Measurements from ENCODE around the gene HHLA2. TPM values are rescaled to one million over a fixed set of nuclear protein-coding genes. Genes with fewer than 3 reads are reported as not detected.

HHLA2 gene
- total and polyA plus RNA-seq, 4 experiments from 2014 or later, result 0.52 to 0.58 TPM; not detected in 2

DNA sequence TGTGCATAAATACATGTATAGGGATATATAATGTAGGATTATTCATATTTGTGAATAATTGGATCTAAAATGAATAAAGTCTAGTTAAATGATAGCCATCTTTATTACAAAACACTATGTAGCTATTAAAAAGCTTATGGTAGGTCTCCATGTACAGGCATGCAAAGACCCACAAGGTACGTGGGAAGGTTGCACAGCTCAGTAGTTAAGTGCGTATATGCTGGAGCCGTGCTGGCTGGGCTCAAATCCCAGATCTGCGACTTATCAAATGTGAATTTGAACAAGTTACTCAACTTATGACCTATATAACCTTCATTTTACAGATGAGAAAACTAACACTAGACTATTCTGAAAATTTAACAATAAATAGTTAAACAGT, 113.4 kb downstream of the HHLA2 start:
- Mint-ChIP-seq H3K27me3 (no peaks in the 10 kb centered on the region), H3K36me3 (no peaks in the 10 kb centered on the region), H3K9me3 (no peaks in the 10 kb centered on the region), H3K27ac (no peak overlapping the region), H3K4me1 (peaks cover 0 to 2% (median 0%) of the 10 kb centered on the region in 4 donors), H3K4me3 (no peak overlapping the region)
- no peak overlapping the region for H3K4me3 ChIP-seq (ENCODE audit: low read length in 2 of 2)
- H3K36me3 ChIP-seq (ENCODE audit: insufficient read depth, low read length), result no peaks in the 10 kb centered on the region
- POLR2A ChIA-PET (ENCODE audit: partially characterized antibody), result no interaction called here
- no peak overlapping the region for H3K27ac ChIP-seq (ENCODE audit: low read depth, low read length)
- CTCF ChIA-PET (ENCODE audit: partially characterized antibody), result interaction anchor here (0.7 to 2.0 kb wide), 6 partner anchors 10 to 1175 kb away, joined by 3 to 7 read pairs (median 4); no protein-coding TSS in a partner anchor
- intact Hi-C loops (cut with micrococcal nuclease), result loop anchor here (5.0 to 10.0 kb wide), 4 partner anchors 482 to 1175 kb away; no protein-coding TSS in a partner anchor
- no peaks in the 10 kb centered on the region for H3K27me3 ChIP-seq (ENCODE audit: insufficient read depth, low read length)
- H3K4me1 ChIP-seq (ENCODE audit: insufficient read depth, low read length), result no peaks in the 10 kb centered on the region
- DNase-seq, result no peak
- H3K9me3 ChIP-seq (ENCODE audit: control insufficient read depth in 1 of 2, low read length in 2 of 2), result no peaks in the 10 kb centered on the region

DNA sequence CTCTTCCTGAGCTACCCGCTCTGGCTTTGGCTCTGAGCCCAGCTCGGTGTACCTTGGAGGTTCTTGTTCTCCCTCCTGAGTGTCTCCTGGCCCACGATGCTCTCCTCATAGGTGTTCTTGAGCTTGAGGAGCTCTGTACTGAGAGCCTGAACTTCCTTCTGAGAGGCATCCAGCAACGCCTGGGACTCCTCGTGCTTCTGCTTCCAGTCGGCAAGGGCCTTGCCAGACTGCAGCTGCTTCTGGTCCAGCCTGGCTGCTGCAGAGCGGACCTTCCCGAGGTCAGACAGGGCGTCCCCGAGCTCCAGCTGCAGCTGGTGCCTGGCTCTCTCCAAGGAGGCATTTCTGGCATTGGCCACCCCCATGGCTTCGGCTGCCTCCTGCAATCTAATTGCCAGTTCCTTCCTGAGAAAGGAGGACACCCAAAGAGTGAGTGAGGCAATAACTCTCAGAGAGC, 114.2 kb downstream of the HHLA2 start:
- H3K4me1 Mint-ChIP-seq, result peaks cover 0 to 2% (median 0%) of the 10 kb centered on the region in 4 donors
- ChIA-PET CTCF (ENCODE audit: partially characterized antibody) (interaction anchor here (0.8 to 2.0 kb wide), 6 partner anchors 8 to 484 kb away, joined by 3 to 7 read pairs (median 3); no protein-coding TSS in a partner anchor), POLR2A (ENCODE audit: partially characterized antibody) (no interaction called here)
- DNase-seq, result no peak
- H3K4me3 Mint-ChIP-seq, result no peak overlapping the region
- H3K36me3 Mint-ChIP-seq, result no peaks in the 10 kb centered on the region
- no peak overlapping the region for H3K27ac Mint-ChIP-seq
- Histone ChIP-seq H3K27me3 (ENCODE audit: insufficient read depth, low read length) (no peaks in the 10 kb centered on the region), H3K36me3 (ENCODE audit: insufficient read depth, low read length) (no peaks in the 10 kb centered on the region), H3K4me1 (ENCODE audit: insufficient read depth, low read length) (no peaks in the 10 kb centered on the region), H3K4me3 (ENCODE audit: low read length in 2 of 2) (no peak overlapping the region), H3K27ac (ENCODE audit: low read depth, low read length) (no peak overlapping the region), H3K9me3 (ENCODE audit: control insufficient read depth in 1 of 2, low read length in 2 of 2) (no peaks in the 10 kb centered on the region)
- no peaks in the 10 kb centered on the region for H3K9me3 Mint-ChIP-seq
- intact Hi-C loops (cut with micrococcal nuclease), result no loop called here
- H3K27me3 Mint-ChIP-seq, result peaks cover 0 to under 1% of the 10 kb centered on the region in 2 donors

GRCh38 chr3:108412121-108412750, 115.9 kb downstream of the HHLA2 start:
- Histone ChIP-seq H3K27me3 (ENCODE audit: insufficient read depth, low read length) (no peaks in the 10 kb centered on the region), H3K4me3 (ENCODE audit: low read length in 2 of 2) (no peak overlapping the region), H3K9me3 (ENCODE audit: control insufficient read depth in 1 of 2, low read length in 2 of 2) (no peaks in the 10 kb centered on the region), H3K27ac (ENCODE audit: low read depth, low read length) (no peak overlapping the region), H3K4me1 (ENCODE audit: insufficient read depth, low read length) (no peaks in the 10 kb centered on the region), H3K36me3 (ENCODE audit: insufficient read depth, low read length) (no peaks in the 10 kb centered on the region)
- no peak for DNase-seq
- ChIA-PET CTCF (ENCODE audit: partially characterized antibody) (interaction anchor here (1.9 kb wide), 1 partner anchor 66 kb away, joined by 4 read pairs; no protein-coding TSS in a partner anchor), POLR2A (ENCODE audit: partially characterized antibody) (no interaction called here)
- no peaks in the 10 kb centered on the region for H3K4me1 Mint-ChIP-seq
- peaks cover 0 to 1% of the 10 kb centered on the region in 2 donors for H3K27me3 Mint-ChIP-seq
- no peak overlapping the region for H3K4me3 Mint-ChIP-seq
- no peaks in the 10 kb centered on the region for H3K9me3 Mint-ChIP-seq
- no peaks in the 10 kb centered on the region for H3K36me3 Mint-ChIP-seq
- no peak overlapping the region for H3K27ac Mint-ChIP-seq
- intact Hi-C loops (cut with micrococcal nuclease), result no loop called here

DNA sequence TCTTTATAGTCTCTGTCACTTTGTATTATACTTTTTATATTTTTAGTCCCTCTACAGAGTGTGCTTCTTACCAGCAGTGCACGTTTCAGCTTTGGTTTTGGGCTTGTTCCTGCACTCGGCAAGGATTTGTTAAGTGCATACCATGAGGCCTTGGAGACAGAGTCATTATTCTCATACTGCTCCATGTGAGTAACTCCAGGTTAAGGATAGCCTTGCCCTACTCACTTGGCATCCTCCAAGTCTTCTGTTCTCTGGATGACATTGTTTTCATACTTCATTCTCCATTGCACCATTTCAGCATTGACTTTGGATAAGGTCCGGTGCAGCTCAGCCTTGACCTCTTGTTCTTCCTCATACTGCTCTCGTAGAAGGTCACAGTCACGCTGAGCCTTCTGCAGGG, 117.7 kb downstream of the HHLA2 start:
- ChIA-PET POLR2A (ENCODE audit: partially characterized antibody) (no interaction called here), CTCF (ENCODE audit: partially characterized antibody) (interaction anchor here (1.1 to 1.9 kb wide), 3 partner anchors 10 to 486 kb away, joined by 3 to 4 read pairs (median 3); no protein-coding TSS in a partner anchor)
- no peaks in the 10 kb centered on the region for H3K9me3 ChIP-seq (ENCODE audit: control insufficient read depth in 1 of 2, low read length in 2 of 2)
- H3K36me3 Mint-ChIP-seq, result no peaks in the 10 kb centered on the region
- DNase-seq, result no peak
- intact Hi-C loops (cut with micrococcal nuclease), result no loop called here
- H3K4me3 ChIP-seq (ENCODE audit: low read length in 2 of 2), result no peak overlapping the region
- H3K27ac Mint-ChIP-seq, result no peak overlapping the region
- no peaks in the 10 kb centered on the region for H3K4me1 ChIP-seq (ENCODE audit: insufficient read depth, low read length)
- no peak overlapping the region for H3K4me3 Mint-ChIP-seq
- no peaks in the 10 kb centered on the region for H3K4me1 Mint-ChIP-seq
- H3K36me3 ChIP-seq (ENCODE audit: insufficient read depth, low read length), result no peaks in the 10 kb centered on the region
- no peaks in the 10 kb centered on the region for H3K27me3 ChIP-seq (ENCODE audit: insufficient read depth, low read length)
- no peaks in the 10 kb centered on the region for H3K9me3 Mint-ChIP-seq
- no peak overlapping the region for H3K27ac ChIP-seq (ENCODE audit: low read depth, low read length)
- peaks cover 0 to 1% of the 10 kb centered on the region in 2 donors for H3K27me3 Mint-ChIP-seq

GRCh38 chr3:108415661-108416060, 119.3 kb downstream of the HHLA2 start:
- ChIA-PET CTCF (ENCODE audit: partially characterized antibody) (no interaction called here), POLR2A (ENCODE audit: partially characterized antibody) (no interaction called here)
- no peaks in the 10 kb centered on the region for H3K36me3 Mint-ChIP-seq
- H3K9me3 Mint-ChIP-seq, result peaks cover 0 to 2% (median 0%) of the 10 kb centered on the region in 8 donors
- DNase-seq, result no peak
- H3K27me3 Mint-ChIP-seq, result peaks cover 0 to 1% of the 10 kb centered on the region in 2 donors
- H3K4me3 ChIP-seq (ENCODE audit: low read length in 2 of 2), result no peak overlapping the region
- H3K27me3 ChIP-seq (ENCODE audit: insufficient read depth, low read length), result no peaks in the 10 kb centered on the region
- no peak overlapping the region for H3K27ac Mint-ChIP-seq
- H3K36me3 ChIP-seq (ENCODE audit: insufficient read depth, low read length), result no peaks in the 10 kb centered on the region
- H3K4me1 Mint-ChIP-seq, result no peaks in the 10 kb centered on the region
- no peaks in the 10 kb centered on the region for H3K4me1 ChIP-seq (ENCODE audit: insufficient read depth, low read length)
- intact Hi-C loops (cut with micrococcal nuclease), result no loop called here
- no peaks in the 10 kb centered on the region for H3K9me3 ChIP-seq (ENCODE audit: control insufficient read depth in 1 of 2, low read length in 2 of 2)
- no peak overlapping the region for H3K4me3 Mint-ChIP-seq
- no peak overlapping the region for H3K27ac ChIP-seq (ENCODE audit: low read depth, low read length)

- H3K27me3 ChIP-seq (ENCODE audit: insufficient read depth, low read length), result no peaks in the 10 kb centered on the region
- no peak overlapping the region for H3K4me3 Mint-ChIP-seq
- no peaks in the 10 kb centered on the region for H3K36me3 ChIP-seq (ENCODE audit: insufficient read depth, low read length)
- H3K4me1 Mint-ChIP-seq, result no peaks in the 10 kb centered on the region
- no peaks in the 10 kb centered on the region for H3K36me3 Mint-ChIP-seq
- H3K4me3 ChIP-seq (ENCODE audit: low read length in 2 of 2), result no peak overlapping the region
- peaks cover 0 to 1% of the 10 kb centered on the region in 2 donors for H3K27me3 Mint-ChIP-seq
- POLR2A ChIA-PET (ENCODE audit: partially characterized antibody), result no interaction called here
- peaks cover 0 to 2% (median 0%) of the 10 kb centered on the region in 8 donors for H3K9me3 Mint-ChIP-seq
- DNase-seq, result no peak
- no peak overlapping the region for H3K27ac Mint-ChIP-seq
- H3K4me1 ChIP-seq (ENCODE audit: insufficient read depth, low read length), result no peaks in the 10 kb centered on the region
- CTCF ChIA-PET (ENCODE audit: partially characterized antibody), result no interaction called here
- H3K27ac ChIP-seq (ENCODE audit: low read depth, low read length), result no peak overlapping the region
- intact Hi-C loops (cut with micrococcal nuclease), result no loop called here
- H3K9me3 ChIP-seq (ENCODE audit: control insufficient read depth in 1 of 2, low read length in 2 of 2), result no peaks in the 10 kb centered on the region
Measured at GRCh38 chr3:108416111-108416869, 119.9 kb downstream of the HHLA2 start.

DNA sequence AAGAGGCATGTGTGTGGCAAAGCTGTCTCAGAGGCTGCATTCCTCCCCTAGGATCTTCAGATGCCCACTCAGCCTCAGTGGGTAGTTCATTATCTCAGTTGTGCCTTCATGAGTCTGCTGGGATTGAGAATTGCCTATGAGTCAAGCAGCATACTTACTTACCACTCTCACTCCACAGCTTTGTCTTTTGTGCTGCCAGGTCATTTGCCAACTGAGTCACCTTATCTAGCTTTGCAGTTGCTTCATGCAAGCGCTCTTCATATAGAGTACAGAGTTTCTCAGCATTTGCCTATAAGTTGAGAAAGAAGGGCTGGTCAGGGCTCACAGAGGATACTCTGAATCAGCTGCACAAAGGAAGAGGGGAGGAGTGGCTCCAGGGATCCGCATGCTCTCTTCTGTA, 124.6 kb downstream of the HHLA2 start:
- CTCF ChIA-PET (ENCODE audit: partially characterized antibody), result interaction anchor here (1.2 to 2.1 kb wide), 3 partner anchors 11 to 493 kb away, joined by 4 to 7 read pairs (median 6); no protein-coding TSS in a partner anchor
- Histone ChIP-seq H3K27ac (ENCODE audit: low read depth, low read length) (no peak overlapping the region), H3K9me3 (ENCODE audit: control insufficient read depth in 1 of 2, low read length in 2 of 2) (no peaks in the 10 kb centered on the region), H3K4me1 (ENCODE audit: insufficient read depth, low read length) (no peaks in the 10 kb centered on the region), H3K27me3 (ENCODE audit: insufficient read depth, low read length) (no peaks in the 10 kb centered on the region), H3K36me3 (ENCODE audit: insufficient read depth, low read length) (no peaks in the 10 kb centered on the region), H3K4me3 (ENCODE audit: low read length in 2 of 2) (no peak overlapping the region)
- peaks cover 0 to 2% (median 0%) of the 10 kb centered on the region in 8 donors for H3K9me3 Mint-ChIP-seq
- POLR2A ChIA-PET (ENCODE audit: partially characterized antibody), result no interaction called here
- H3K27me3 Mint-ChIP-seq, result peaks cover 0 to 3% of the 10 kb centered on the region in 2 donors
- no peak overlapping the region for H3K4me3 Mint-ChIP-seq
- no peak overlapping the region for H3K27ac Mint-ChIP-seq
- no peaks in the 10 kb centered on the region for H3K4me1 Mint-ChIP-seq
- no peaks in the 10 kb centered on the region for H3K36me3 Mint-ChIP-seq
- intact Hi-C loops (cut with micrococcal nuclease), result no loop called here
- DNase-seq, result no peak
